ENCODE measurements around the gene P2RX5.
A peak's percentile ranks its signal among the peaks of the same experiment; 100 is the strongest.
"Not testable (repeated sequence)": the region's sequence is repeated elsewhere in the genome, so short reads cannot be mapped to it uniquely, and the experiment has no call there.

Gene P2RX5

GRCh38 chr17:3730881-3731429 is 35.0 kb upstream of the P2RX5 start:
- Histone ChIP-seq H3K27ac (ENCODE audit: low read depth, low read length) (no peak overlapping the region), H3K9me3 (ENCODE audit: control insufficient read depth in 1 of 2, low read length in 2 of 2) (no peaks in the 10 kb centered on the region), H3K9ac (ENCODE audit: low read depth in 1 of 2, low read length in 2 of 2) (no peak overlapping the region), H3K27me3 (ENCODE audit: control insufficient read depth in 1 of 2, insufficient read depth in 2 of 2, low read length in 2 of 2) (no peaks in the 10 kb centered on the region), H3K4me1 (ENCODE audit: control insufficient read depth in 1 of 2, insufficient read depth in 2 of 2, low read length in 2 of 2) (no peaks in the 10 kb centered on the region), H3K4me3 (ENCODE audit: low read depth in 1 of 2, low read length in 2 of 2) (no peak overlapping the region), H3K36me3 (ENCODE audit: control insufficient read depth in 1 of 2, insufficient read depth in 2 of 2, low read length in 2 of 2) (no peaks in the 10 kb centered on the region)

GRCh38 chr17:3729881-3730280 is 33.9 kb upstream of the P2RX5 start:
- Histone ChIP-seq H3K27ac (ENCODE audit: low read depth, low read length) (no peak overlapping the region), H3K27me3 (ENCODE audit: control insufficient read depth in 1 of 2, insufficient read depth in 2 of 2, low read length in 2 of 2) (no peaks in the 10 kb centered on the region), H3K9me3 (ENCODE audit: control insufficient read depth in 1 of 2, low read length in 2 of 2) (no peaks in the 10 kb centered on the region), H3K36me3 (ENCODE audit: control insufficient read depth in 1 of 2, insufficient read depth in 2 of 2, low read length in 2 of 2) (no peaks in the 10 kb centered on the region), H3K9ac (ENCODE audit: low read depth in 1 of 2, low read length in 2 of 2) (no peak overlapping the region), H3K4me1 (ENCODE audit: control insufficient read depth in 1 of 2, insufficient read depth in 2 of 2, low read length in 2 of 2) (peaks cover 3 to 4% of the 10 kb centered on the region in 2 donors), H3K4me3 (ENCODE audit: low read depth in 1 of 2, low read length in 2 of 2) (no peak overlapping the region)

GRCh38 chr17:3728099-3728498 is 32.1 kb upstream of the P2RX5 start:
- H3K36me3 ChIP-seq (ENCODE audit: control insufficient read depth in 1 of 2, insufficient read depth in 2 of 2, low read length in 2 of 2); H3K4me3 ChIP-seq (ENCODE audit: low read depth in 1 of 2, low read length in 2 of 2); H3K9ac ChIP-seq (ENCODE audit: low read depth in 1 of 2, low read length in 2 of 2); H3K27me3 ChIP-seq (ENCODE audit: control insufficient read depth in 1 of 2, insufficient read depth in 2 of 2, low read length in 2 of 2); H3K9me3 ChIP-seq (ENCODE audit: control insufficient read depth in 1 of 2, low read length in 2 of 2); H3K27ac ChIP-seq (ENCODE audit: low read depth, low read length): not testable (repeated sequence)
- peaks cover 12 to 16% of the 10 kb centered on the region in 2 donors for H3K4me1 ChIP-seq (ENCODE audit: control insufficient read depth in 1 of 2, insufficient read depth in 2 of 2, low read length in 2 of 2)

- H3K9ac ChIP-seq (ENCODE audit: low read depth in 1 of 2, low read length in 2 of 2) = no peak overlapping the region
- peaks cover 19 to 24% of the 10 kb centered on the region in 2 donors for H3K4me1 ChIP-seq (ENCODE audit: control insufficient read depth in 1 of 2, insufficient read depth in 2 of 2, low read length in 2 of 2)
- H3K4me3 ChIP-seq (ENCODE audit: low read depth in 1 of 2, low read length in 2 of 2) = no peak overlapping the region
- no peak overlapping the region for H3K27ac ChIP-seq (ENCODE audit: low read depth, low read length)
- H3K36me3 ChIP-seq (ENCODE audit: control insufficient read depth in 1 of 2, insufficient read depth in 2 of 2, low read length in 2 of 2) = no peaks in the 10 kb centered on the region
- H3K9me3 ChIP-seq (ENCODE audit: control insufficient read depth in 1 of 2, low read length in 2 of 2) = no peaks in the 10 kb centered on the region
- no peaks in the 10 kb centered on the region for H3K27me3 ChIP-seq (ENCODE audit: control insufficient read depth in 1 of 2, insufficient read depth in 2 of 2, low read length in 2 of 2)
These were observed 31.1 kb upstream of the P2RX5 start for GRCh38 chr17:3727041-3727440.

- Histone ChIP-seq H3K4me3 (ENCODE audit: low read depth in 1 of 2, low read length in 2 of 2) (peak overlapping the region; percentile 95 to 96), H3K36me3 (ENCODE audit: control insufficient read depth in 1 of 2, insufficient read depth in 2 of 2, low read length in 2 of 2) (peaks cover 0 to 4% of the 10 kb centered on the region in 2 donors), H3K4me1 (ENCODE audit: control insufficient read depth in 1 of 2, insufficient read depth in 2 of 2, low read length in 2 of 2) (peaks cover 29 to 35% of the 10 kb centered on the region in 2 donors), H3K9ac (ENCODE audit: low read depth in 1 of 2, low read length in 2 of 2) (peak overlapping the region; percentile 85 to 91), H3K27me3 (ENCODE audit: control insufficient read depth in 1 of 2, insufficient read depth in 2 of 2, low read length in 2 of 2) (no peaks in the 10 kb centered on the region), H3K27ac (ENCODE audit: low read depth, low read length) (no peak overlapping the region), H3K9me3 (ENCODE audit: control insufficient read depth in 1 of 2, low read length in 2 of 2) (no peaks in the 10 kb centered on the region)
These were observed 28.6 kb upstream of the P2RX5 start for GRCh38 chr17:3724378-3725077.

DNA sequence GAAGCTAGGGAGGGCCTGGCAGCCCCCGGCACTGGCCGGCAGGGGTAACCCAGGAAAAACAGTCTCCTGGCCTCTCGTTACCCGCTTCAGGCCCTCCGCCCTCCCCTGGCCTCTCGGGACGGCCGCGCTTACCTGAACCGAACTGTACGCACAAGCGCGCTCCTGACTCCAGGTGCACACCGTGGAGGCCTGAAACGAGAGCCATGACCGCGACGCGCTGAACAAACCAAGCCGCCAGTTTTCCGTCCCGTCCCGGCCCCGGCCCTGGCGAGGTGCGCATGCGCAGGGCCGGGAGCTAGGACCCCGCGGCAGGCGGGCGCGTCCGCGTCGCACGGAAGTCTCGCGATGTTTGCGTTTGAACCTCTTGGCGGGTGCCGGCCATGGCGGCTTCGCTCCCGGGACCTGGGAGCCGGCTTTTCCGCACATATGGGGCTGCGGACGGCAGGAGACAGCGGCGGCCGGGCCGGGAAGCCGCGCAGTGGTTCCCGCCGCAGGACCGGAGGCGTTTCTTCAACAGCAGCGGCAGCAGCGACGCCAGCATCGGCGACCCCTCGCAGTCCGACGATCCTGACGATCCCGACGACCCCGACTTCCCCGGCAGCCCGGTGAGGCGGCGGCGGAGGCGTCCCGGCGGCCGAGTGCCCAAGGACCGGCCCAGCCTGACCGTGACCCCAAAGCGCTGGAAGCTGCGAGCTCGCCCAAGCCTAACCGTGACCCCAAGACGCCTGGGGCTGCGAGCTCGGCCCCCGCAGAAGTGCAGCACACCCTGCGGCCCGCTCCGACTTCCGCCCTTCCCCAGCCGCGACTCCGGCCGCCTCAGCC is 27.8 kb upstream of the P2RX5 start, which contains the start of gene HASPIN:
Gene HASPIN, plus strand, starts transcription at position 348 of the 822 bp plus-strand sequence. Its CDS starts 33 bp downstream, at position 381.
- Histone ChIP-seq H3K4me1 (ENCODE audit: control insufficient read depth in 1 of 2, insufficient read depth in 2 of 2, low read length in 2 of 2) (peaks cover 32 to 35% of the 10 kb centered on the region in 2 donors), H3K9ac (ENCODE audit: low read depth in 1 of 2, low read length in 2 of 2) (peak within 1 kb of the TSS; percentile 85 to 91), H3K27ac (ENCODE audit: low read depth, low read length) (peak within 1 kb of the TSS; percentile 85), H3K36me3 (ENCODE audit: control insufficient read depth in 1 of 2, insufficient read depth in 2 of 2, low read length in 2 of 2) (peaks cover under 1 to 4% of the 10 kb centered on the region in 2 donors), H3K9me3 (ENCODE audit: control insufficient read depth in 1 of 2, low read length in 2 of 2) (no peaks in the 10 kb centered on the region), H3K4me3 (ENCODE audit: low read depth in 1 of 2, low read length in 2 of 2) (peak within 1 kb of the TSS; percentile 95 to 96), H3K27me3 (ENCODE audit: control insufficient read depth in 1 of 2, insufficient read depth in 2 of 2, low read length in 2 of 2) (no peaks in the 10 kb centered on the region)

DNA sequence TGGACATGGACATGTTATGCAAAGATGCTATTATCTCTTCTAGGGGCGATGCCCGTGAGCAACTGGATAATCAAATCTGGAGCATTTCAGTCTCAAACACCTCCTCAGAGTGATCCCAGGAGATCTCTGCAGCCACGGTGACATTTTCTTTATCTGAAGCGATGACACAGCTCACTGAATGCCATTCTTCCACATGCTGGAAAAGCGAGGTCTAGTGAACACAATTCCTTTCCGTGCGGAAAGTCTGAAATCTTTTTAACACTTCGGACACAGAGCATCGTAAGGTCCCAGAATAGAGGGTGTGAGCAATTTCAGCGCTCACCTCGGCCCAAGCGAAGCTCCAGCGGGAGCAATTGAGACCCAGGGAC is 27.2 kb upstream of the P2RX5 start:
- Histone ChIP-seq H3K4me1 (ENCODE audit: control insufficient read depth in 1 of 2, insufficient read depth in 2 of 2, low read length in 2 of 2) (peaks cover 32 to 35% of the 10 kb centered on the region in 2 donors), H3K9me3 (ENCODE audit: control insufficient read depth in 1 of 2, low read length in 2 of 2) (no peaks in the 10 kb centered on the region), H3K9ac (ENCODE audit: low read depth in 1 of 2, low read length in 2 of 2) (peak overlapping the region; percentile 85 to 91), H3K4me3 (ENCODE audit: low read depth in 1 of 2, low read length in 2 of 2) (peak overlapping the region; percentile 95 to 96), H3K27ac (ENCODE audit: low read depth, low read length) (peak overlapping the region; percentile 85), H3K27me3 (ENCODE audit: control insufficient read depth in 1 of 2, insufficient read depth in 2 of 2, low read length in 2 of 2) (no peaks in the 10 kb centered on the region), H3K36me3 (ENCODE audit: control insufficient read depth in 1 of 2, insufficient read depth in 2 of 2, low read length in 2 of 2) (peaks cover 4 to 6% of the 10 kb centered on the region in 2 donors)

DNA sequence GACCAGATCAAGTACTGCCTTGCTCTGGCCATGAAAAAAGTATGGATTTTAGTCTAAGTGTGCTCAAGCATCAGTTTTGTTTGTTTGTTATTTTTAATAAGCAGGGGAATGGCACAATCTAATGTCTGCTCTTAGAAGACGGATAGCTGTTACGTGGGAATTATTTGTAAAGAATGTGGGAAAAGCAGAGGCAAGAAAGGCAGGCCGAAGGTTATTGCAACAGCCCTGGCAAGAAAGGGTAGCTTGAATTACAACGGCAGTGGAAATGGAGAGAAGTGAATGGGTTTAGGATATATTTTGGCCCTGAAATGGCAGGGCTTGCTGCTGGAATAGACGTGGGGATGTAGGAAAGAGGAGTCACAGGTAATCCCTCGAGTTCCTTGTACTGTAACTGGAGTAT is 26.8 kb upstream of the P2RX5 start:
- Histone ChIP-seq H3K9ac (ENCODE audit: low read depth in 1 of 2, low read length in 2 of 2) (peak overlapping the region; percentile 85 to 91), H3K27me3 (ENCODE audit: control insufficient read depth in 1 of 2, insufficient read depth in 2 of 2, low read length in 2 of 2) (no peaks in the 10 kb centered on the region), H3K9me3 (ENCODE audit: control insufficient read depth in 1 of 2, low read length in 2 of 2) (no peaks in the 10 kb centered on the region), H3K4me1 (ENCODE audit: control insufficient read depth in 1 of 2, insufficient read depth in 2 of 2, low read length in 2 of 2) (peaks cover 32 to 35% of the 10 kb centered on the region in 2 donors), H3K27ac (ENCODE audit: low read depth, low read length) (no peak overlapping the region), H3K36me3 (ENCODE audit: control insufficient read depth in 1 of 2, insufficient read depth in 2 of 2, low read length in 2 of 2) (peaks cover 4 to 9% of the 10 kb centered on the region in 2 donors), H3K4me3 (ENCODE audit: low read depth in 1 of 2, low read length in 2 of 2) (peak overlapping the region; percentile 95 to 96)

DNA sequence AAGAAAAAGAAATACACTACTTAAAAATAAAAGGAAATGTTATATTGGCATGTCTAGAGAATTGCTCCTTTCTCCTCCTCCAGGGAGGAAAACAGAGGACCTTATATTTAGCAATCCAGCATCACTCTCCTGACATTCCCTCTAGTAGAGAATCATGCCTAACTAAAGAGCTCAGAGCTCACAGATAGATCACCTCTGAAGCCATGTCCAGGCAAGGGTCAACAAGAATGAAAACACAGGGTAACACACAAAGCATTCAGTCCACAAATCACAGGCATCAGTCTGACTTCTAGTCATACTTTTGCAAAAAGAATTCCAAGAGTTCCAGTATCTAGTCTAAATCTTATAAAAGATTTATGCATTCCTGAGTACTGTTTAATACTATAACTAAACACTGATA is 23.3 kb upstream of the P2RX5 start:
- peaks cover 22 to 25% of the 10 kb centered on the region in 2 donors for H3K4me1 ChIP-seq (ENCODE audit: control insufficient read depth in 1 of 2, insufficient read depth in 2 of 2, low read length in 2 of 2)
- H3K9ac ChIP-seq (ENCODE audit: low read depth in 1 of 2, low read length in 2 of 2) = no peak overlapping the region
- H3K4me3 ChIP-seq (ENCODE audit: low read depth in 1 of 2, low read length in 2 of 2) = no peak overlapping the region
- no peaks in the 10 kb centered on the region for H3K9me3 ChIP-seq (ENCODE audit: control insufficient read depth in 1 of 2, low read length in 2 of 2)
- H3K27me3 ChIP-seq (ENCODE audit: control insufficient read depth in 1 of 2, insufficient read depth in 2 of 2, low read length in 2 of 2) = no peaks in the 10 kb centered on the region
- H3K27ac ChIP-seq (ENCODE audit: low read depth, low read length) = no peak overlapping the region
- peaks cover 29 to 38% of the 10 kb centered on the region in 2 donors for H3K36me3 ChIP-seq (ENCODE audit: control insufficient read depth in 1 of 2, insufficient read depth in 2 of 2, low read length in 2 of 2)

DNA sequence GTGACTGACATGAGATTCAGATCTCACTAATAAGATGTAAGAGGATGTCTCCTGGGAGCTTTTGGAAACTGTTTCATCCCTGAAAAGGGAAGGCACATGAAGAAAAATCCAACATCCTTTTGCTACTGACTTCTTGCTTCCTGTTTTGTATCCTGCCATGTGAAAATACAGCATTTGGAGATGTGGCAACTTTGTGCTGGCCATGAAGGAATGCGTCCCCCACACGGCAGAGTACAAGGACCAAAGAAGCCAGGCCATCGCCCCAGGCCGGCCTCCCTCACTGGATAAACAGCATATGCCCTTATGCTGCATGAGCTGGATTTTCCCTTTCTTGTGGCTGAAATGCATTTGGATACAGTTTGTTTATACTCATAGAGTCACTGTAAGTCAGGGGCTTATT is 22.2 kb upstream of the P2RX5 start:
- no peak overlapping the region for H3K9ac ChIP-seq (ENCODE audit: low read depth in 1 of 2, low read length in 2 of 2)
- H3K9me3 ChIP-seq (ENCODE audit: control insufficient read depth in 1 of 2, low read length in 2 of 2) = no peaks in the 10 kb centered on the region
- no peaks in the 10 kb centered on the region for H3K27me3 ChIP-seq (ENCODE audit: control insufficient read depth in 1 of 2, insufficient read depth in 2 of 2, low read length in 2 of 2)
- H3K27ac ChIP-seq (ENCODE audit: low read depth, low read length) = no peak overlapping the region
- H3K36me3 ChIP-seq (ENCODE audit: control insufficient read depth in 1 of 2, insufficient read depth in 2 of 2, low read length in 2 of 2) = peaks cover 29 to 38% of the 10 kb centered on the region in 2 donors
- no peak overlapping the region for H3K4me3 ChIP-seq (ENCODE audit: low read depth in 1 of 2, low read length in 2 of 2)
- H3K4me1 ChIP-seq (ENCODE audit: control insufficient read depth in 1 of 2, insufficient read depth in 2 of 2, low read length in 2 of 2) = peaks cover 19 to 20% of the 10 kb centered on the region in 2 donors
